Measurements from ENCODE around the gene PRELID2.
"Not testable (repeated sequence)": the region's sequence is repeated elsewhere in the genome, so short reads cannot be mapped to it uniquely, and the experiment has no call there.

The PRELID2 gene

GRCh38 chr5:145801195-145801594 lies 33.9 kb downstream of the PRELID2 start:
- H3K9me2 ChIP-seq (replicated peaks; ENCODE audit: insufficient read depth, low read length): no peaks in the 10 kb centered on the region

GRCh38 chr5:145800181-145800580 lies 35.0 kb downstream of the PRELID2 start:
- Histone ChIP-seq H3K4me2 (ENCODE audit: low read depth, low read length, poor library complexity, severe bottlenecking) (no peak overlapping the region), H3K27ac (ENCODE audit: low read depth, low read length) (no peak overlapping the region), H4K20me1 (ENCODE audit: low read depth, low read length) (no peaks in the 10 kb centered on the region), H2AFZ (ENCODE audit: low read depth, low read length, severe bottlenecking) (no peak overlapping the region), H3K9ac (ENCODE audit: low read length) (no peak overlapping the region), H3K9me2 (replicated peaks; ENCODE audit: insufficient read depth, low read length) (no peaks in the 10 kb centered on the region), H3K79me2 (ENCODE audit: insufficient read depth, low read length) (no peaks in the 10 kb centered on the region), H3K9me3 (ENCODE audit: insufficient read depth, low read length) (no peaks in the 10 kb centered on the region), H3K36me3 (ENCODE audit: low read length) (no peaks in the 10 kb centered on the region), H3K4me3 (ENCODE audit: insufficient read depth, low read length, poor library complexity, severe bottlenecking) (no peak overlapping the region), H3F3A (ENCODE audit: insufficient read depth) (no peaks in the 10 kb centered on the region), H3K27me3 (ENCODE audit: low read length) (no peaks in the 10 kb centered on the region)
- TF ChIP-seq EZH2phosphoT487 (conservative IDR thresholded peaks at IDR 0.05; ENCODE audit: low read length) (no peak), CTCF (IDR thresholded peaks at IDR 0.05; ENCODE audit: insufficient read depth, low read length, poor library complexity, severe bottlenecking) (no peak)

More at GRCh38 chr5:145801195-145801594, 33.9 kb downstream of the PRELID2 start:
- Histone ChIP-seq H3K27me3 (ENCODE audit: low read length) (no peaks in the 10 kb centered on the region), H3K27ac (ENCODE audit: low read depth, low read length) (no peak overlapping the region), H3K4me2 (ENCODE audit: low read depth, low read length, poor library complexity, severe bottlenecking) (no peak overlapping the region), H2AFZ (ENCODE audit: low read depth, low read length, severe bottlenecking) (no peak overlapping the region), H3K4me3 (ENCODE audit: insufficient read depth, low read length, poor library complexity, severe bottlenecking) (no peak overlapping the region), H3F3A (ENCODE audit: insufficient read depth) (no peaks in the 10 kb centered on the region), H3K9ac (ENCODE audit: low read length) (no peak overlapping the region), H4K20me1 (ENCODE audit: low read depth, low read length) (no peaks in the 10 kb centered on the region), H3K79me2 (ENCODE audit: insufficient read depth, low read length) (no peaks in the 10 kb centered on the region), H3K9me3 (ENCODE audit: insufficient read depth, low read length) (no peaks in the 10 kb centered on the region), H3K36me3 (ENCODE audit: low read length) (no peaks in the 10 kb centered on the region)
- TF ChIP-seq CTCF (IDR thresholded peaks at IDR 0.05; ENCODE audit: insufficient read depth, low read length, poor library complexity, severe bottlenecking): no peak

- H3K4me3 ChIP-seq (ENCODE audit: insufficient read depth, low read length, poor library complexity, severe bottlenecking); H2AFZ ChIP-seq (ENCODE audit: low read depth, low read length, severe bottlenecking); H3K27me3 ChIP-seq (ENCODE audit: low read length); H3K9me2 ChIP-seq (replicated peaks; ENCODE audit: insufficient read depth, low read length); H3K9ac ChIP-seq (ENCODE audit: low read length); H3K9me3 ChIP-seq (ENCODE audit: insufficient read depth, low read length); H3F3A ChIP-seq (ENCODE audit: insufficient read depth); H3K27ac ChIP-seq (ENCODE audit: low read depth, low read length); H4K20me1 ChIP-seq (ENCODE audit: low read depth, low read length); H3K4me2 ChIP-seq (ENCODE audit: low read depth, low read length, poor library complexity, severe bottlenecking); H3K79me2 ChIP-seq (ENCODE audit: insufficient read depth, low read length); H3K36me3 ChIP-seq (ENCODE audit: low read length): not testable (repeated sequence)
These were observed 36.6 kb downstream of the PRELID2 start for GRCh38 chr5:145798503-145798902.

GRCh38 chr5:145797336-145797735 lies 37.8 kb downstream of the PRELID2 start:
- Histone ChIP-seq H2AFZ (ENCODE audit: low read depth, low read length, severe bottlenecking) (no peak overlapping the region), H3K9me3 (ENCODE audit: insufficient read depth, low read length) (no peaks in the 10 kb centered on the region), H3K36me3 (ENCODE audit: low read length) (no peaks in the 10 kb centered on the region), H3K9ac (ENCODE audit: low read length) (no peak overlapping the region), H3K79me2 (ENCODE audit: insufficient read depth, low read length) (no peaks in the 10 kb centered on the region), H3K9me2 (replicated peaks; ENCODE audit: insufficient read depth, low read length) (no peaks in the 10 kb centered on the region), H3F3A (ENCODE audit: insufficient read depth) (no peaks in the 10 kb centered on the region), H3K4me3 (ENCODE audit: insufficient read depth, low read length, poor library complexity, severe bottlenecking) (no peak overlapping the region), H3K4me2 (ENCODE audit: low read depth, low read length, poor library complexity, severe bottlenecking) (no peak overlapping the region), H3K27me3 (ENCODE audit: low read length) (no peaks in the 10 kb centered on the region), H3K27ac (ENCODE audit: low read depth, low read length) (no peak overlapping the region), H4K20me1 (ENCODE audit: low read depth, low read length) (no peaks in the 10 kb centered on the region)
- TF ChIP-seq EZH2phosphoT487 (conservative IDR thresholded peaks at IDR 0.05; ENCODE audit: low read length) (no peak), CTCF (IDR thresholded peaks at IDR 0.05; ENCODE audit: insufficient read depth, low read length, poor library complexity, severe bottlenecking) (no peak)

All from SU-DHL-6 (cell line).